HepG2 (cell line): ENCODE data around the gene KAT7. TPM values are rescaled to one million over a fixed set of nuclear protein-coding genes. Genes with fewer than 3 reads are reported as not detected.
A peak's percentile ranks its signal among the peaks of the same experiment; 100 is the strongest.

Experiments
- ATF3 ChIP-seq: sonication (generic); formaldehyde crosslinking; IDR thresholded peaks from 2 replicates; pipeline ENCODE4 v1.4.0; 2020; ENCODE audit warnings: missing genetic modification reagents
- DPF2 ChIP-seq: sonication (generic); formaldehyde crosslinking; IDR thresholded peaks from 2 replicates; pipeline ENCODE4 v1.4.0; 2020; ENCODE audit warnings: mild to moderate bottlenecking, low read depth, missing genetic modification reagents, borderline replicate concordance
- HOXD1 ChIP-seq: sonication (generic); formaldehyde crosslinking; IDR thresholded peaks from 2 replicates; pipeline ENCODE4 v1.5.0; 2020; ENCODE audit warnings: missing genetic modification reagents
- KDM4B ChIP-seq: sonication (generic); formaldehyde crosslinking; IDR thresholded peaks from 2 replicates; pipeline ENCODE4 v1.4.0; 2020; ENCODE audit warnings: missing genetic modification reagents
- NFIB ChIP-seq: sonication (generic); formaldehyde crosslinking; IDR thresholded peaks from 2 replicates; pipeline ENCODE4 v1.9.0; 2021; ENCODE audit warnings: missing genetic modification reagents, mild to moderate bottlenecking, borderline replicate concordance
- NFYB ChIP-seq: sonication (generic); formaldehyde crosslinking; IDR thresholded peaks from 2 replicates; pipeline ENCODE4 v1.4.0; 2020; ENCODE audit warnings: missing genetic modification reagents
- PLSCR1 ChIP-seq: sonication (generic); formaldehyde crosslinking; IDR thresholded peaks from 2 replicates; pipeline ENCODE4 v1.5.0; 2020; ENCODE audit warnings: missing genetic modification reagents, mild to moderate bottlenecking, borderline replicate concordance
- SALL1 ChIP-seq: sonication (generic); formaldehyde crosslinking; IDR thresholded peaks from 2 replicates; pipeline ENCODE4 v1.8.0; 2022; ENCODE audit warnings: mild to moderate bottlenecking, missing genetic modification reagents
- SKI ChIP-seq: fragments of 450-650 bp; IDR thresholded peaks from one replicate; pipeline ENCODE4 v1.6.1; 2018; ENCODE audit warnings: mild to moderate bottlenecking; ENCODE audit not compliant: partially characterized antibody
- TGIF2 ChIP-seq: IDR thresholded peaks from 2 replicates; pipeline ENCODE4 v1.6.1; 2016; ENCODE audit warnings: control low read depth, missing compliant biosample characterization
- ZBTB26 ChIP-seq: IDR thresholded peaks from 2 replicates; pipeline ENCODE4 v1.6.1; 2016; ENCODE audit warnings: missing compliant biosample characterization, missing genetic modification reagents, borderline replicate concordance
- ZHX1 ChIP-seq: sonication (generic); formaldehyde crosslinking; IDR thresholded peaks from 2 replicates; pipeline ENCODE4 v1.8.1; 2022; ENCODE audit warnings: low read depth, mild to moderate bottlenecking, missing genetic modification reagents
- ZNF224 ChIP-seq: sonication (generic); formaldehyde crosslinking; IDR thresholded peaks from 2 replicates; pipeline ENCODE4 v1.5.0; 2020; ENCODE audit warnings: mild to moderate bottlenecking, missing genetic modification reagents
- ZNF337 ChIP-seq: sonication (generic); formaldehyde crosslinking; IDR thresholded peaks from 2 replicates; pipeline ENCODE4 v1.5.1; 2020; ENCODE audit warnings: missing genetic modification reagents, low read depth, mild to moderate bottlenecking, borderline replicate concordance
- ZNF549 ChIP-seq: sonication (generic); formaldehyde crosslinking; IDR thresholded peaks from 2 replicates; pipeline ENCODE4 v1.5.0; 2020; ENCODE audit warnings: missing genetic modification reagents
- ZNF550 ChIP-seq: sonication (generic); formaldehyde crosslinking; IDR thresholded peaks from 2 replicates; pipeline ENCODE4 v1.4.0; 2020; ENCODE audit warnings: mild to moderate bottlenecking, missing genetic modification reagents, borderline replicate concordance
- ZNF556 ChIP-seq: sonication (generic); formaldehyde crosslinking; IDR thresholded peaks from 2 replicates; pipeline ENCODE4 v1.4.0; 2020; ENCODE audit warnings: mild to moderate bottlenecking, missing genetic modification reagents, borderline replicate concordance
- ZNF562 ChIP-seq: sonication (generic); formaldehyde crosslinking; IDR thresholded peaks from 2 replicates; pipeline ENCODE4 v1.8.0; 2022; ENCODE audit warnings: missing genetic modification reagents, borderline replicate concordance
- ZNF615 ChIP-seq: sonication (generic); formaldehyde crosslinking; IDR thresholded peaks from 2 replicates; pipeline ENCODE4 v1.5.0; 2020; ENCODE audit warnings: mild to moderate bottlenecking, missing genetic modification reagents, borderline replicate concordance
- ZNF672 ChIP-seq: sonication (generic); formaldehyde crosslinking; IDR thresholded peaks from 2 replicates; pipeline ENCODE4 v1.8.1; 2022; ENCODE audit warnings: missing genetic modification reagents
- ZNF691 ChIP-seq: sonication (generic); formaldehyde crosslinking; IDR thresholded peaks from 2 replicates; pipeline ENCODE4 v1.4.0; 2020; ENCODE audit warnings: missing genetic modification reagents, low read depth, mild to moderate bottlenecking, borderline replicate concordance
- polyA plus RNA-seq, 8 experiments: library from polyadenylated mRNA; depleted of rRNA in 3 of 8; stranded (reverse) in 7 of 8; unstranded in 1 of 8; fragments of >200 nt; fragmentation: Illumina TruSeq in 4 of 8; extraction: Trizol in 4 of 8; gene quantifications; 2 replicates each; pipeline versions ENCODE4 v1.2.1 to v1.2.3, GENCODE V29; 2011 to 2016; ENCODE audit warnings: low read depth in 4 of 8, missing spikeins in 1 of 8, mixed read lengths in 1 of 8; ENCODE audit not compliant: insufficient read depth in 1 of 8
- total RNA-seq, 5 experiments: library from RNA; depleted of rRNA; stranded (reverse); fragments of >200 nt; fragmentation: Illumina TruSeq; extraction: Trizol; gene quantifications; 2 replicates each; pipeline ENCODE4 v1.2.3, GENCODE V29; 2016; ENCODE audit warnings: low read depth in 1 of 5

The KAT7 gene
- total and polyA plus RNA-seq, 2 of the 13 experiments (the other 11 are each of a cell fraction or from before 2014, with no cell fraction given) = 21.2 to 39.2 TPM

- peak; percentile 99 for TF ChIP-seq ZHX1
- TF ChIP-seq KDM4B (CRISPR knock-in tag) = peak; percentile 81
- TF ChIP-seq TGIF2 (CRISPR knock-in tag) = peak; percentile 72; the same call in 1 of the 2 replicates
- TF ChIP-seq ZNF550 = no peak
- TF ChIP-seq ZNF672 (CRISPR knock-in tag) = no peak
- TF ChIP-seq ZNF224 (CRISPR knock-in tag) = peak; percentile 98; the same call in 1 of the 2 replicates
- peak; percentile 35 for TF ChIP-seq ATF3 (CRISPR knock-in tag)
- TF ChIP-seq DPF2 (CRISPR knock-in tag) = no peak
- peak; percentile 88; the same call in 1 of the 2 replicates for TF ChIP-seq ZNF337
- peak; percentile 70 for TF ChIP-seq HOXD1 (CRISPR knock-in tag)
- TF ChIP-seq ZNF691 (CRISPR knock-in tag) = peak; percentile 83; the same call in 1 of the 2 replicates
- TF ChIP-seq ZBTB26 (CRISPR knock-in tag) = peak; percentile 93
- TF ChIP-seq ZNF556 (CRISPR knock-in tag) = peak; percentile 73; the same call in 1 of the 2 replicates
- TF ChIP-seq NFIB = no peak
- no peak for TF ChIP-seq PLSCR1 (CRISPR knock-in tag)
- no peak for TF ChIP-seq ZNF615
- TF ChIP-seq ZNF562 (CRISPR knock-in tag) = no peak
- TF ChIP-seq SALL1 (CRISPR knock-in tag) = peak; percentile 75
- peak; percentile 42 for TF ChIP-seq SKI
- TF ChIP-seq NFYB (CRISPR knock-in tag) = peak; percentile 99
- no peak for TF ChIP-seq ZNF549 (CRISPR knock-in tag)
Observed at GRCh38 chr17:49788478-49789242, at the start of gene KAT7 (continued).
